Activated naive CD4-positive, alpha-beta T cell (primary cell): ENCODE data around the gene CBLN1.

Experiments used
- DNase-seq, 4 experiments: peaks; one replicate each; lab custom pipeline; 2025; lab: John Stamatoyannopoulos, UW

Gene CBLN1

DNA sequence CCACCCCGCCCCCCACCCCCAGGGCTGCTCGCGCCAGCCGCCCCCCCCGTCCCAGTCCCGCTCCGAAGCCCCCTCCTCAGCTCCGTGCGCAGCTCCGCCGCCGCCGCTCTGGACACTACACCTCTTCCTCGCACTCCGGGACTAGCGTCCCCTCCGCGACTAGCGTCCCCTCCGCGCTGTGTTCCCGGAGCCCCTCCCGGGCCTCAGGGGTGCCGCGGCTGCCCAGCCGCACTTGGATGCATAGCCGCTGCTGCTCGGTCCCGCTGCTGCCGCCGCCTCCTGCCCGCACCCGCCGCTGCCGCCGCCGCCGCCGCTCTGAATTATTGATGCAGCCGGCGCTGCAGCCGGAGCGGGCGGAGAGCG, at the start of gene CBLN1:
Gene CBLN1 (minus strand): TSS at position 359 of the 363 bp plus-strand sequence. CDS start 373 bp downstream, outside the sequence.
- DNase-seq: no peak

DNA sequence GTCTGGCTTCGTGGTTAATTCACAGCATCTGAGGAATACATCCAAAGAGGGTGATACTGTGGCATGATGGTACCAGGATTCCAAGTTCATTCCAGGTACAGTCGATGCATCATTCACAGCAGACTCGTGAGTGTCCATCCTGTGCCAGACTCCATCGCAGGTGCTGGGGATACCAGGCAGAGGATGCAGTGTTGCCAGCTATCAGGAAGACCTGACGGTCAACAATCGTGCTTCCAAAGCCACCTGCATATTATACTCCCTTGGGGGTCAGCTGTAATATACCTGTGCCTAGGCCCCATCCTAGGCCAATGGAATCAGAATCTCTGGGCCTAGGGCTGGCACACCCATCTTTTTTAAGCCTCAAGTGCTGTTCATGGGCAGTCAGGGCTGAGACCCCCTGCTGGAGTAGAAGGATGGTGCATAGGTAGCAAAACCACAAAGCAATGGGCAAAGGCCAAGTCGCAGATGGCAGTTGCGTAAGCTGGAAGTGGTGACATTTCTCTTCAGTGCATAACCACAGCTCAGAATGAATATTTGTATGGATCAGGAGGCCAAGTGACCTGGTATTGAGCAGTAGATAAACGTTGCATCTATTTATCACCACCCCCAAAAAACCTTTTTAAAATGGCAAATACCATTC, 49.0 kb upstream of the CBLN1 start:
- DNase-seq: no peak

DNA sequence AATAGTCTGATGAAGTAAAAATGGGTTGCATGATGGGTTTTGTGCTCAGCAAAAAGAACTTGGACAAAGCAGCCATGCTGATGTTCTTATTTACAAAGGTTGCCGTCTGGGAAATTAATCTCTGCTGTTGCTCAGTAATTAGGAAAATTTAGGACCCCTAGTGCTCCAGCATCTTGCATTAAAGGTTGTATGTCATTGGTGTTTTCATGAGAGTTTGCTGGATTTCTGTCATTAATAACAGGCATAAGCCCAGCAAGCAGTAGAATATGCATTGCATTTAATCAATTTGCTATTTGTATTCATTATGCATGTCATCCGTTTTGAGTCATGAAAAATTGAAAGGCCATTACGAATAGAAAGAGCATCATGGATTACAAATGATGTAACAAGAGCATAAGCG, 46.7 kb upstream of the CBLN1 start:
- no peak for DNase-seq

DNA sequence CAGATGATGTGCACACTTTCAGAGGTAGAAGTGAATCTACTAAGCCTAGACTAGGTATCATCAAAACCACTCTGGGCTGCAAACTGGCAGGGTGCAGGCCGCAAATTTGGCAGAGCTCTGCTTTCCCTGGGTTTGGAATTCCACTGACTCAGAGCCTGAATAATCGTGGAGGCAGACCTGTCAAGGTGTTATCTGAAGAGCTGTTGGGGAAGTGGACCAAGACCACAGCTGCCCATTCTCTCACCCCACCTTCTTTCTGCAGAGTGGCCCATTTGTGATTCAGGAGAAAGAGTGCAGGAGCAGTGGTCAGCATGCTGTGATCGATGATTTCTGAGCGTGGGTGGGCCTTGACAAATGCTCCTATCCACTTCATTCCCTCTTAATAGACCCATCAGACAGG, 45.8 kb upstream of the CBLN1 start:
- DNase-seq: no peak

DNA sequence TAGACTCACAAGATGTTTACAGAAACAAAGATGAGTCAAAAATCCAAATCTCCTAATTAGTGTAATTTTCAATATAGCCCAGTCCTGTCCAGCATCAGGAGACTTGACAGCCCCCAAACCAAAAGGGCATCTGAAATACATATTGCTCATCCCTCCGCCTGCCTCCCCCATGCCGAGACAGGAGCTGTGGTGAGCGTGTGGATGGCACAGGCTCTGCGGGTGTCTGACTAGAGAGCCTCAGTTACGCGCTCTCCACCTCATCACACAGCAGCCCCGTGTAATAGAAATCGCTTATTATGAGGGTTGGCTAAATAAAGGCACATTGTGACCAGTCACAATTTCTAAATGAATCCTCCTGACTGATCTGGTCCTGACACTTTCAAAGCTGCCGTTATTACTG, 43.1 kb upstream of the CBLN1 start:
- no peak for DNase-seq

DNA sequence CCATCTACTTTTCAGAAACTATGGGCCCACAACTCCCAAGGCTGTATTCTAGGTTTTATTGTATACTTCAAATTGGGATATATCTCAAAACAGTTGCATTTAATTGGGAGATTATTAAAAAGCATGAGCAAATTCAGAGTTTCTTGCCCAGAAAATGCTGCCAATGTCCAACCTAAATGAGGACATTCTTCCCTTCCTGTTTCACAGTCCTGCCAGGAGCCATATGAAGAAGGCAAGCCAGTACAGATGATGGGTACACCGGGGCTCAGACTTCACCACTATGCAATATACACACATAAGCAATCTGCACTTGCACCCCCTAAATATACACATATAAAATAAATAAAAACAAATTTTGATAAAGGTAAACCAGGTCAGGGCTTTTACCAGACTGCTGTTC, 34.0 kb upstream of the CBLN1 start:
- DNase-seq: no peak

DNA sequence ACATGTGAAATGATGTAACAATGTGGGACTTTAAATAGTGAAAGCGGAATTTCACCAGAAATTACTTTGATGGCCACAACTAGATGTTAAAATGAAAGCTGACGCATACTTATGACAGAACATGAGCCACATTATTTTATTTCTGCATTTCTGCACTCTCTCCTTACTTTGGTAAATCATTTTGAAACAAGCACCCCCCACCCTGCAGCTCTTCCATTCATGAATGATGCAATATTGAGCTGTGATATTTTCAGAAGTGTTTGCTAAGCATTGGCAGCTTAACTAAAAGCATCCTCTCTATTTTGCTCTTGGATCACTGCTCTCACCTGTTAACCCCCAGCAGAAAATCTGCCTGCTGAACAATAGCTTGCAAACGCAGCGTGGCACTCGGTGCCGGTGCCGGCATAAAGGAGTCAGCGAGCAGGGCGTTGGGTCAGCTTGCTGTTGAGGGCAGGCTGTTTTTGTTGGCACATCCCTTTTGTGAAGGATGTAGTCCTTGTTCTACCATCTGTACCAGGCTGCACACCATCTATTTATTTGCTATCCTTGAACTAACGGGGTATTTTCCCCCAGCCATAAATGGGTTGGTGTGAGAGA, 30.8 kb upstream of the CBLN1 start:
- DNase-seq: no peak

DNA sequence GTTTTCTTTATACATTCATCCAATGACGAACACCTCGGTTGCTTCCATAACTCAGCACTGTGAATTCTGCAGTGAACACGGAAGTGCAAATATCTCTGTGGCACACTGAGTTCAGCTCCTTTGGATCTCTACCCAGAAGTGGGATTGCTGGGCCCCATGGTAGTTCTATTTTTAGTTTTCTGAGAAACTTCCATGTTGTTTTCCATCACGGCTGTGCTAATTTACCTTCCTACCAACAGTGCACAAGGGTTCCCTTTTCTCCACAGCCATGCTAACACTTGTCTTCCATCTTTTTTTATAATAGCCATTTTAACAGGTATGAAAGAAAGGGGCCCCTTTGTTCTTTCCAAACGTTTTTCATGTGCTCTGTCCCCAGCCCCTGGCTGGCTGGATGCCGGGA, 30.2 kb upstream of the CBLN1 start:
- DNase-seq: no peak

DNA sequence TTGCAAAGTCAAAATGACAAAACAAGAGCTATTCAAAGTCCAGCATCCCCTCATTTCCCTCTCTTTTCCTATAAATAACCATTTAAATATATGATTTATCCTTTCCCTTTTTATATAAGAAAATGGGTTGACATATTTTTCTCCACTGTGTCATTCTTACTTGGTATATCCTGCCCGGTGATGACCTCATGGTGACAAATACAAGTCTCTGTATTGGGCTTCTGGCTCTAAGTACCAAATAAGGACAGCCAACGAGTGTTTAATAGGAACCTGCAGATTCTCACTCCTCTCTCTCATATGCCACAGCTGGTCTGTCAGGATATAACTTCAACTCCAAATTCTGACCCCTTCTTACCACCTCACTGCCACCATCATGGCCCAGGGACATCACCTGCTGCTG, 25.5 kb upstream of the CBLN1 start:
- DNase-seq: no peak

DNA sequence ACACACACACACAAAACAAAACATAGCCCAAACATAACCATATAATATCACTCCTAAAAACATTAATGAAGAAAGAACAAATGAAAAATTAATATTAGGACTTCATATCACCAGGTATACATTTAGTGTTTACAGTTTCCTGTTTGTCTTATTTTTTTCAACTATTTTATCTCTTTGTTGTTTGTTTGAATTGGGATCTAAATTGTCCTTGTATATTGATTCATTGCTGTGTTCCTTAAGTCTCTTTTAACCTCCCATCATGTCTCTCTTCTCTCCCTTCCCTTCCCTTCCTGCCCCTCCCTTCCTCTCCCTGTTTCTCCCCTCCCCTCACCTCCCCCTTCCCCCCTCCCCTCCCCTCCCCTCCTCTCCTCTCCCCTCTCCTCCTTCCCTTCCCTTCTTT, 23.8 kb upstream of the CBLN1 start:
- no peak for DNase-seq

DNA sequence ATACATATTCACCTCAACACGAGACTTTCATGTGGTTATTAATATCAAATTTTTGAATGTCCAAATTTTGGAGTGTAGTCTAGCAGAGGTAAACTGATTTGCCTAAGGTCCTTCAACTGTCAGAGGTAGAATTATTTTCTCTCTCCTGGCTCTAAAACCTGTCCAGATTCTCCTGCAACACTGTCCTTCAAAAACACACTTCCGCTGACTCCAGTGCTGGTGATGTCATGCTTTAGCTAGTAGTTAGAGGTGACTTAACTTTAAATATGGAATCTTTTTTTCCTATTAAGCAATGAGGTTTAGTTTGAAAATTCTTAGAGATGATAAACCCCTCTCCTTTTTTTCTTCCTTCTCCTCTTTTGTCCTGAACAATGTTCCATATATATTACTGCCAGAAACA, 10.8 kb upstream of the CBLN1 start:
- DNase-seq: no peak

DNA sequence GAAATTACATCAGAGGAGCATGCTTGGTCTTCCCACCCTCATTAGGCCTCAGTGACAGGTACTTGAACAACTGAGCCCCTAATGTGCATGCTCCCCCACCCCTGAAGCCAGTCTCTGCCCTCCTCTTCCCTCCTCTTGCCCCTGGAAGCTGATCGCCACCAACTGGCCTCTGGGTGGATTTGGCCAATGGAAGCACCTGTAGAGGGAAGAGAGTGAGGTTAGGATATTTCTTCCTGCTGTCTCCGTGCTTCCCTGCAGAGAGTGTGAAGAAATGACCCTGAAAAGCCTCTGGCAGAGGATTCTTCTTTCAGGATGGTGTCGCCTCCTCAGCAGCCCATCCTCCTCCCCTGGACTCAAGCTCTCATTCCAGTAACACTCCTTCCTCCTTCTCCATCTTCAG, 5.9 kb upstream of the CBLN1 start:
- no peak for DNase-seq

DNA sequence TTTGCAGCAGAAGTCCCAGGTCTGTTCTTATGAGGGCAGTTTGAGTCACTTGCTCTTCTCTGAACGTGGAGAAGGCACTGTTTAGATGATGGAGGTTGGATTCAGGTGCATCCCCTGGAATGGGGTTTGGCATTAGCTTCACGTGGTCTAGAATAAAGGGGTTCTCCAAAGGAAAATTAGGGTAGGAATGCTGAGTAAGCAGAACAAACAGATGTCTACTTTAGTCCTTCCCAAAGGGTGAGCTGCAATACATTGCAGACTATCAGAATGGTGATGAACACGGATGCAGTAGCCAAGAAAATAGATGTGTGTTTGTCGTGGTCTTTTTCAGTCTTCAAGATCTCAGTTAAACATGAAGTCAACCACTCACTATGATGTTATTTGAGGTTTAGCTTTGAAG, 3.3 kb upstream of the CBLN1 start:
- DNase-seq: no peak

DNA sequence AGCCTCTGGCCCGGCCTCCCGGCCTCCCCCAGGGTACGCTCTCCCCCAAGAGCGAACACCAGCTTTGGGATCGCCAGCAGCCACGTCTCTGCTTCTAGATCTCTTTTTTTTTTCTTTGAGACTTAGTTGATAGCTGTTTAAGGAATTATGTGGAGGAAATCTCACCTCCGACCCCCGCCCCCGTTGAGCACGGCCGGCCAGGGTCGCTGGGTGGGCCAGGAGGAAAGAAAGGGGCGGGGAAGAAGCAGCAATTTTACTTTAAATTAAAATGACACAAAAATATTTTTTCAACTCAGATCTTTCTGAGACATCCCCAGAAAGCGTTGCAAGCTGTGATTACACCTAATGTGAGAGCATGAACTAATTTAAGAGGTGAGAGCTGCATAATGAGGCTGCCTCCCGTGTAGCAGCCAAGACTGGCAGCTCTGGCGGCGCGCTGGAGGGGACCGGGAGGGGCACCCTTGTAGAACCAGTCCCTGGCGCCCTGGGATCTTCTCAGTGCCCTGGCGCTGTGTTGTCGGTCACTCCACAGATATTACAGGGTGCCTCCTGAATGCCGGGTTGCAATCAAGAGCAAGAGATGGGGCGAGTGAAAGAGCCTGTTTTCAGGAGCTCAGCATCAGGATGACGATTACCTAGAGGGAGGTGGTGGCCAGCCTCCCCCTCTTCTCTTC, 1.9 kb upstream of the CBLN1 start:
- DNase-seq: no peak

DNA sequence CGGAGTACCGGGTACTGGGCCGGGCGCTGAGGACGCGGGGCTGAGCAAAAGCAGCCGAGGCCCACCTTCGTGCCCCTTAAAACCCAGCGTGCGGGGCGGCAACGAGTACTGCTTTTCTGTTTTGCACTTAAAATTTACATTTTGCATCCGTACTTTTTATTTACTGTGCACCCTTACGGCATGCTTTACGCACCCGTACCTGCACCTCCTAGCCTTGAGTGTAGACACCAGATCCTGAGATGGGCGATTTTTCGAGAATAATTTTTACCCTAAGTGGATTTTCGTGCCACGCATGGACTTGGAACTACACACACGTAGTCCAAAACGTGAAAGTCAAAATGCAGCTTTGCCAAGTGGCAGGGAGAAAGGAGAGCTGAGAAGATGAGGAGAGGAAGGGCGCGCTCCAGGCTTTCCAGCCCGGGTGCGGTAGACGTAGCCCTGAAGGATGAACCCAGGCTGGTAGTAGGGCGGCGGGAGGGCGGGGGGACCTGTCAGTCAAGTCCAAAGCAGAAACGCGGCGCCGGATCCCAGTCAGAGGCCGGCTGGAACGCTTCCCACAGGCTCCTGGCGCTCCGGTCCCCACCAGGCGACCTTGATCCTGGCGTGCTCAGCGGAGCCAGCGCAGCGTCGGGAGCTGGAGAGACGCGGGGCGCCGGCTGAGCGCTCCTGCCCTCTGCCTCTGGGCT, 1.2 kb upstream of the CBLN1 start:
- no peak for DNase-seq

DNA sequence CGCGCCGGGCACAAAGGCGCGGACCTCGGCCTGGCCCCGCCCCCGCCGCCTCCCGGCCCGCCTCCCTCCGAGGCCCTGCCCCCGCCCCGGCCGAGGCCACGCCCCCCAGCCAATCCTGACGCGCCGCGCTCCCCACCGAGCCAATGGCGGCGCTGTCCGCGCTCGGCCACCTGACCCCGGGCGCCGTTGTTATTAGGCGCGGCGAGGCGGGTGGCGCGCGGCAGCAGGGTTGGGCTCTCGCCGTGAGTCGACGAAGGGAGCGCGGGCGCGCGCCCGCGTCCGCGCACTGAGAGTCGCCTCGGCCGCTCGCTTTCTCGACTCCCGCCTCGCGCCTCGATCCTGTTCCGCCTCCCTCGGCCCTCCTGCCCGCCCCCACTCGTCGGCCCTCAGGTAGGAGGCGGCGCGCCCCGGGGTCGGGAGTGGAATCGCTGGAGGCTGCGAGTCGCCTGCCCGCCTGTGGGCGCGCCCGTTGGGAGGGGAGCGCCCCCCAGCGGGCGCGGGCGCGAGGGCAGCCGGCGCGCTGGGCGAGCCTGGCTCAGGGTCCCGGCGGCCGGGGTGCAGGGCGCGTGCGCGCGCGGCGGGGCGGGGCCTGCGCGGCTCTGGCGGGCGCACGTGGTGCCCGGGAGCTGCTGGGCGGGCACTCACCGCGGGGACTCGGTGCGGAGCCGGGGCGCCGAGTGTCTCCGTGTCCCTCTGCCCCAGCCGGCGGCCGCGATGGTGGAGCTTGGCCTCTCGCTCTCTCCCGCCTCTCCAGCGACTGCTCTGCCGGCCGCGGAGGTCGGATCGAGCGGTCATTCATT, 405 bp upstream of the CBLN1 start:
- no peak for DNase-seq

DNA sequence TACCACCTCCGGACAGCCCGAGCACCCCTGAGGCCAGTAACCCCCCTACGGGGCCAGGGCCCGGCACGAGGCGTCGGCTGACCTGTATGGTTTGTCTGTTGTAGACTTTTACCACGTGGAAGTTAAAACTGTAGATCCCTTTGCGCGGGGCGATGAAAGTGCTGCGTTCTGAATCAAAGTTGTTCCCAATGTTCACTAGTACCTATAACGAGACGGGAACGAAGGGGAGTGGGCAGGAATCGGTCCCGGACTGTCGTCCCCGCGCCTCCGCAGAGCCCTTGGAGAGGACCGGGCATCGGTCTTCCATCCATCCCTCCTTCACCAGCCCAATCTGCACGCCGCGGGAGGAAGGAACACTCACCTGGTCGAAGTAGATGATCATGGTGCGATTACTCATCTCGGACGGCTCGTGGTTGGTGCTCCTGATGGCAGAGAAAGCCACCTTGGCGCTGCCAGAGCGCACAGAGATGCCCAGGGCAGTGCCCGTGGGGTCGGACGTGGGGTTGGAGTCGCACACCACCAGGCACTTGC, 732 bp downstream of the CBLN1 start:
- DNase-seq: no peak

DNA sequence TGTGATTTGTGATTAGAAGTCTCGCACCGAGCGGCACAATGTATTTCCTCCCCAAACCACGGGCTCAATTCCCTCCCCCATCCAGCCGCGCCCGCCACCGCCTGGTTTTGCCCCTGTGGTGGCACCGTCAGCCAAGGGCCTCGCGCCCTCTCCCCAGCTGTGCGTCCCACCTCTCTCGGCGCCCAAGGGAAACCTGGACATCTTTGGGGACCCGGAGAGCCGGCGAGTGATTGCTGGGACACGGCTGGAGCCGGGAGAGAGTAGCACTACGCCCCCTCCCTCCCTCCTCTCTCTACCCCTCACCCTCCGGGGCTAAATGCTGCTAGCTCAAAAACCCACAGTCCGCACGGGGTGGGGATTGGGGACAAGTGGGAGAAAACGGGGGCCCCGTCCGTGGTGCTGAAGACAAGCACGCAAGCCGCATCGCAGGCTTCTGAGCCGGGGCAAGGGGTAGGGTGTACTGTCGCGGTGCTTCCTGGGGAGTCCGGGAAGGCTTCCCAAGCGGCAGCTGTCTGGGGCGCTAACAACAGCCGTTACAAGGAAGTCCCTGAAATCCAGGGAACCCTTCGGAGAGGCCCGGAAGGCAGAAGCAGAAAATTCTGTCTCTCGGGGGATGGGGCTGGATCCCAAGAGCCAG, 1.4 kb downstream of the CBLN1 start:
- no peak for DNase-seq

DNA sequence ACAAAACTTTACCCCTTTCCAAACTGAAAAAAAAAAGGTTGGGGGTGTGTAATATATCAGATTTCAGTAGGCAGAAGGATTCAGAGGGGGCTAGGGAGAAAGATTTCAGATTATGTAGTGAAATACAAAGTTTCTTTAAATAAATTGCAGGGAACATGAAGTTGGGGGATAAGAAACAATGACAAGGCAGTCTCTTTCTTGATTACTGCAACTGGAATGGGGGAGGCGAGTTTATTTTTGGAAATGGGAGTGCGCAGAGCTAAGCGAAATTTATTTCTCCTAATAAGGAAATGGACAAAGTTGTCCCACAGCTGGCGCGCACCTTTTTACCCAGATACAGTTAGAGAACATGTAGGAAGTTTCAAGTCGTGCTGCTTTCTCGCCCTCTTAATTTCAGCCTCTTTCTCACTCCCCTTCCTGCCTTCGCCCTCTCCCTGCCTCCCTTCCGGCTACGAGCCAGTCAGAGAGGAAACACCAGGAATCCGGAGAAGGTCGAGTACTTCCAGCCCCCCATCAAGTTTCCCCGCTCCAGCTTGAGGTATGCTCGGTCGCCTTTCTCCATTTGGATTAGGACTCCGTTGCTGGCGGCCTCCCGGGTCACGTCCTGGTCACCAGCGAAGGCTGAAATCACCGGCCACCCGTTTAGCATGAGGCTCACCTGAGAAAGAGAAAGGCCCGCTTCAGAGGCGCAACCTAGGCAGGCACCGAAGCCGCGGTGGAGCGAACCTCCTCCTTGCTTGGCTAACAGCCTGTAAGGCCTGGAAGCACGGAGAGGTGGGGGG, 2.5 kb downstream of the CBLN1 start:
- DNase-seq: no peak

DNA sequence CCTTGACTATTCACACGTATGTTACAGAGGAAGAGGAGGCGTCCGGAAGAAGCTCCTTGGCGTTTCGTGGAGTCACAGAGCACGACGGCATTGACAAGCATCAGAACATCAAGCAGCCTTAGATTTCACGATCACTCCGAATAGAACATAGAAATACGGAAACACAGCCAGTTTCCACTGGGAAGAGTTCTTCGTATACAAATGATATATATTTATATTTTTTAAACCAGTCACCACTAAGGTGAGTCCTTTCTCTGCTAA, 3.1 kb downstream of the CBLN1 start:
- no peak for DNase-seq
